Parathyroid adenoma (tissue), 2 donors: Measurements from ENCODE around the gene PRKN.

Experiments used
- H2AFZ ChIP-seq: fragments of 300-600 bp; sonication (generic); one replicate; pipeline ENCODE4 v1.7.0; 2017; ENCODE audit warnings: antibody characterized with exemption, mild to moderate bottlenecking
- H3K27ac ChIP-seq: fragments of 300-600 bp; sonication (generic); one replicate; pipeline ENCODE4 v1.7.0; 2017
- H3K27me3 ChIP-seq: fragments of 300-600 bp; sonication (generic); one replicate; pipeline ENCODE4 v1.7.0; 2017; ENCODE audit warnings: low read length; ENCODE audit not compliant: control insufficient read depth, insufficient read depth
- H3K36me3 ChIP-seq: fragments of 300-600 bp; sonication (generic); one replicate; pipeline ENCODE4 v1.7.0; 2017; ENCODE audit warnings: low read length; ENCODE audit not compliant: control insufficient read depth, insufficient read depth
- H3K4me1 ChIP-seq: fragments of 300-600 bp; sonication (generic); one replicate; pipeline ENCODE4 v1.7.0; 2017; ENCODE audit warnings: control low read depth
- H3K4me2 ChIP-seq: fragments of 300-600 bp; sonication (generic); one replicate; pipeline ENCODE4 v1.7.0; 2017; ENCODE audit warnings: low read length
- H3K4me3 ChIP-seq: fragments of 300-600 bp; sonication (generic); one replicate; pipeline ENCODE4 v1.7.0; 2017; ENCODE audit warnings: low read depth, low read length
- H3K79me2 ChIP-seq: fragments of 300-600 bp; sonication (generic); one replicate; pipeline ENCODE4 v1.7.0; 2017; ENCODE audit warnings: control low read depth
- H3K9ac ChIP-seq: fragments of 300-600 bp; sonication (generic); one replicate; pipeline ENCODE4 v1.7.0; 2017; ENCODE audit warnings: mild to moderate bottlenecking
- H3K9me3 ChIP-seq: fragments of 300-600 bp; sonication (generic); one replicate; pipeline ENCODE4 v1.7.0; 2017; ENCODE audit warnings: low read length; ENCODE audit not compliant: control insufficient read depth
- TF ChIP-seq, protein P1 (sequence below): fragments of 300-600 bp; sonication (generic); IDR thresholded peaks from one replicate; pipeline ENCODE4 v1.7.0; 2017; ENCODE audit warnings: antibody characterized with exemption, mild to moderate bottlenecking
- donor health status: primary hyperparathyroidism.

Gene PRKN

DNA sequence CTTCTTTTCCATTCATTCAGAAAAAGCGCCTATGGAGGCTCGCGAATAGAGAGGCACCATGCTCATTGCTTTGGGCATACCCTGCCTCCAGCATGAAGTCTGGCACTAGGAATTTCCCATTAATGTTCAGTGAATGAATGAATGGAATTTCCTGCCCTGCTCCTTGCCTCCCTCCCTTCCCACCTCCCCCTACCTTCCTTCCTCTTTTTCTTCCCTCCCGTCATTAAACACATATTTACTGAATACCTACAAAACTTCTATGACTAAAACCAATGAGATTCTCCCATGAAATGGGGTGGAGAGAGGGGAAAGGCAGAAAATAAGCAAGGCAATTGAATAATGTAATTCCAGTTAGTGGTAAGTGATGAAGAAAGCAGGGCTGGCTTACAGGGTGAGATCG is 1239.9 kb downstream of the PRKN start:
- H3K27me3 ChIP-seq = no peaks in the 10 kb centered on the region
- no peak overlapping the region for H3K4me2 ChIP-seq
- H3K36me3 ChIP-seq = no peaks in the 10 kb centered on the region
- no peaks in the 10 kb centered on the region for H3K79me2 ChIP-seq
- H3K9ac ChIP-seq = no peak overlapping the region
- H3K4me3 ChIP-seq = no peak overlapping the region
- no peak overlapping the region for H3K27ac ChIP-seq
- H2AFZ ChIP-seq = no peak overlapping the region
- TF ChIP-seq, protein P1, sequence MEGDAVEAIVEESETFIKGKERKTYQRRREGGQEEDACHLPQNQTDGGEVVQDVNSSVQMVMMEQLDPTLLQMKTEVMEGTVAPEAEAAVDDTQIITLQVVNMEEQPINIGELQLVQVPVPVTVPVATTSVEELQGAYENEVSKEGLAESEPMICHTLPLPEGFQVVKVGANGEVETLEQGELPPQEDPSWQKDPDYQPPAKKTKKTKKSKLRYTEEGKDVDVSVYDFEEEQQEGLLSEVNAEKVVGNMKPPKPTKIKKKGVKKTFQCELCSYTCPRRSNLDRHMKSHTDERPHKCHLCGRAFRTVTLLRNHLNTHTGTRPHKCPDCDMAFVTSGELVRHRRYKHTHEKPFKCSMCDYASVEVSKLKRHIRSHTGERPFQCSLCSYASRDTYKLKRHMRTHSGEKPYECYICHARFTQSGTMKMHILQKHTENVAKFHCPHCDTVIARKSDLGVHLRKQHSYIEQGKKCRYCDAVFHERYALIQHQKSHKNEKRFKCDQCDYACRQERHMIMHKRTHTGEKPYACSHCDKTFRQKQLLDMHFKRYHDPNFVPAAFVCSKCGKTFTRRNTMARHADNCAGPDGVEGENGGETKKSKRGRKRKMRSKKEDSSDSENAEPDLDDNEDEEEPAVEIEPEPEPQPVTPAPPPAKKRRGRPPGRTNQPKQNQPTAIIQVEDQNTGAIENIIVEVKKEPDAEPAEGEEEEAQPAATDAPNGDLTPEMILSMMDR = no peak
- no peaks in the 10 kb centered on the region for H3K9me3 ChIP-seq
- no peaks in the 10 kb centered on the region for H3K4me1 ChIP-seq

DNA sequence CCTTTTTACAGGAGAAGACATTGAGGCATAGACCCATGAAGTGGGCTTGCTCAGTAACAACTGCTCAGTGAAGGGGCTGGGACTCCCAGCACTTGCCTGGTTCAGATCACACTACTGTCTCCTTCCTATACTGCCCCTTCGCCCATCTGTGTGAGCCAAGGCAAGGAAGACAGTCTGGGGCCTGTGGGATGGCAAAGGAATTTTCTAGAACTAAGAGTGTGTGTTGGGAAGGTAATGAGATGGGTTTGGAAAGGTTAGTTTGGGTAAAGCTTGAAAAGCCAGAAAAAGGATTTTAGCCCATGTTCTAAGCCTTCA is 1240.4 kb downstream of the PRKN start:
- H3K4me3 ChIP-seq = no peak overlapping the region
- no peaks in the 10 kb centered on the region for H3K9me3 ChIP-seq
- no peaks in the 10 kb centered on the region for H3K27me3 ChIP-seq
- H2AFZ ChIP-seq = no peak overlapping the region
- H3K4me1 ChIP-seq = no peaks in the 10 kb centered on the region
- no peaks in the 10 kb centered on the region for H3K79me2 ChIP-seq
- TF ChIP-seq, protein P1 = no peak
- H3K36me3 ChIP-seq = no peaks in the 10 kb centered on the region
- no peak overlapping the region for H3K27ac ChIP-seq
- H3K4me2 ChIP-seq = no peak overlapping the region
- H3K9ac ChIP-seq = no peak overlapping the region

DNA sequence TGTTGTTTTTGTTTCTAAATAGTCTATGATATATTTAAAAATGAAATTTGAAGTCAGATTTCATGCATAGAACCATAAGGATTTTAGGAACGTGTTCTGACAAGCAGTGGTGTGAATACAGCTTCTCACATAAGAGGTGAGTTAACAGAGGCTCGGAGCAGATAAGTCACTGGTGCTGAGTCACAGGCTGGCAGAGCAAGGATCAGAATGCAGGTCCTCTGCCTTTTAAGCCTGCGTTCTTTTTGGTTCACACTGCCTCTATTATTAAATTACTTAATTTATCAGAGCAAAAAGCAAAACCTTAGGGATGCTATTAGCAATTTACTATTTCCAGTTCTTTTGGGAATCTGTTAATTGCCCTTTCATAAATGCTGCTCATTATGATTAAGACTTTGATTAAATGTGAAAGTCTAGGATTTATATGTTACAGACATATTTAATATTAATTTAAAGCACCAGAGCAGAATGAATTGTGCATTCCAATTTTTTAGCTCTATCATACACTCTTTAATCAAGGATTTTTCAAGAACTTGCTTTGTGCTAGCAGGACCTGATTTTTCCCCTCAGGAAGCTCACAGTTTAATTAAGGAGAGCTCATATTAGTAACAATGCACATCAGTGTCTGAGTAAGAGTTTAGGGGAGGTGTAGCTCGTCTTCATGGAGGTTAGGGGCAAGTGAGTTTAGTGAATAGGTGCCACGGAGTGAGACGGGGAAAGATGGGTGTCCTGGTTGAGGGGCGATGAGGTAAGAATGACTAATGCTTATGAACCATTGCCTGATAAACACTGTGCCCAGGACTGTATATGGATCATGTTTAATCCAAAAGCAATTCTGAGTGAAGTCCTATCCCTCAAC is 1241.0 kb downstream of the PRKN start:
- Histone ChIP-seq H3K4me3 (no peak overlapping the region), H3K36me3 (no peaks in the 10 kb centered on the region), H2AFZ (no peak overlapping the region), H3K27me3 (no peaks in the 10 kb centered on the region), H3K9me3 (no peaks in the 10 kb centered on the region), H3K79me2 (no peaks in the 10 kb centered on the region), H3K27ac (no peak overlapping the region), H3K4me2 (no peak overlapping the region), H3K9ac (no peak overlapping the region), H3K4me1 (no peaks in the 10 kb centered on the region)
- TF ChIP-seq, protein P1 = no peak

DNA sequence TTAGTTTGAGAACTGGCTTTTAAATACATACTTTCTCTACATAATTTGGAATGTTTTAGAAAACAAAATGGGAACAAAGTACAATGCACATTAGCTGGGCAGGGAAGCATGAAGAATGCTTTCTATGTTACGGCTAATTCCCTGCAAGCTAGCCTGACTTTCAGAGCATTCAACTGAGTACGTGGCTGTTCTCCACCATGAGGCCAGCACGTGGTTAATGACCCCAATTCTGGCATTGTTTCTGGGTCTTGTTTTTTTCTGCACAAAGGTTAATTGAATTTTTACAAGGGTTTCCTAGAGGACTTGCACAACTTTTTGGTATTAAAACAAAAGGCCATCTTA is 1245.1 kb downstream of the PRKN start:
- H3K4me1 ChIP-seq = no peaks in the 10 kb centered on the region
- TF ChIP-seq, protein P1 = no peak
- H3K4me2 ChIP-seq = no peak overlapping the region
- no peaks in the 10 kb centered on the region for H3K36me3 ChIP-seq
- no peak overlapping the region for H3K4me3 ChIP-seq
- H3K9me3 ChIP-seq = no peaks in the 10 kb centered on the region
- H3K79me2 ChIP-seq = no peaks in the 10 kb centered on the region
- no peak overlapping the region for H2AFZ ChIP-seq
- H3K9ac ChIP-seq = no peak overlapping the region
- no peak overlapping the region for H3K27ac ChIP-seq
- no peaks in the 10 kb centered on the region for H3K27me3 ChIP-seq
